WI38 (cell line): ENCODE measurements around the gene ZPR1.

Source experiments
- H3K4me3 ChIP-seq: 2 replicates; pipeline ENCODE4 v1.5.1; 2011; ENCODE audit warnings: low read depth, mild to moderate bottlenecking, control low read depth, low read length
- TF ChIP-seq, protein P1 (sequence below): IDR thresholded peaks from 2 replicates; pipeline ENCODE4 v1.5.1; 2012; ENCODE audit warnings: low read depth, mild to moderate bottlenecking, control low read depth, low read length

Gene ZPR1

DNA sequence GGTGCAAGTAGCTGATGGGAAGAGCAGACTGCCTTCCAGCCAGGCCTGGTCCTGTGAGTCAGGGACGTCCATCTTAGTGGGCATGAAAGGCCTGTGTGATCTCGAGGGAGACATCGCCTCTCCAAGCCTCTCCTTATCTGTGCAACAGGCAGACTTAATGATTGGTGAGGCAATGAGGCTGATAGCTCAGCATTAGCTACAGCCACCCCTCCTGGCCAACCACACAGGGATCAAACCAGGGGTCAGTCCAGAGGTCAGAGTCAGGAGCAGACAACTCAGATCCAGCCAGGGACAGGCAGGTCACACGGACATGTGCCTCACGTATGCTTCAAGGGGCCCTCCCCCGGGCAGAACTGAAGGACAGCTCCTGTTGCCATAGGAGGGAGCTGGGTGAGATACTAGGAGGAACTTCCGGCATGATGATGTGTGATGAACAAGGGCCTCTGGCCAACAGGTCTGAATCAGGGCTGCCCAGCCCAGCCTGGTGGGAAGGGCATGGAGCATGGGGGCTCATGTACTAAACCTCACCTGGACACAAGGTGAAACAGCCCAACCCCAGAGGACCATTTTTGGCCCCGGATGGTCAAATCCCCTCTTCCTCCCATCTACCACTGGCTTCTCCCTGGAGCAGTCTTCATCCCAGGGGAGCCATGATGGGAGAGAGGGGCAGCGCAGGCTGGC is 39.1 kb upstream of the ZPR1 start:
- no peak overlapping the region for H3K4me3 ChIP-seq
- TF ChIP-seq, protein P1, sequence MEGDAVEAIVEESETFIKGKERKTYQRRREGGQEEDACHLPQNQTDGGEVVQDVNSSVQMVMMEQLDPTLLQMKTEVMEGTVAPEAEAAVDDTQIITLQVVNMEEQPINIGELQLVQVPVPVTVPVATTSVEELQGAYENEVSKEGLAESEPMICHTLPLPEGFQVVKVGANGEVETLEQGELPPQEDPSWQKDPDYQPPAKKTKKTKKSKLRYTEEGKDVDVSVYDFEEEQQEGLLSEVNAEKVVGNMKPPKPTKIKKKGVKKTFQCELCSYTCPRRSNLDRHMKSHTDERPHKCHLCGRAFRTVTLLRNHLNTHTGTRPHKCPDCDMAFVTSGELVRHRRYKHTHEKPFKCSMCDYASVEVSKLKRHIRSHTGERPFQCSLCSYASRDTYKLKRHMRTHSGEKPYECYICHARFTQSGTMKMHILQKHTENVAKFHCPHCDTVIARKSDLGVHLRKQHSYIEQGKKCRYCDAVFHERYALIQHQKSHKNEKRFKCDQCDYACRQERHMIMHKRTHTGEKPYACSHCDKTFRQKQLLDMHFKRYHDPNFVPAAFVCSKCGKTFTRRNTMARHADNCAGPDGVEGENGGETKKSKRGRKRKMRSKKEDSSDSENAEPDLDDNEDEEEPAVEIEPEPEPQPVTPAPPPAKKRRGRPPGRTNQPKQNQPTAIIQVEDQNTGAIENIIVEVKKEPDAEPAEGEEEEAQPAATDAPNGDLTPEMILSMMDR = no peak

DNA sequence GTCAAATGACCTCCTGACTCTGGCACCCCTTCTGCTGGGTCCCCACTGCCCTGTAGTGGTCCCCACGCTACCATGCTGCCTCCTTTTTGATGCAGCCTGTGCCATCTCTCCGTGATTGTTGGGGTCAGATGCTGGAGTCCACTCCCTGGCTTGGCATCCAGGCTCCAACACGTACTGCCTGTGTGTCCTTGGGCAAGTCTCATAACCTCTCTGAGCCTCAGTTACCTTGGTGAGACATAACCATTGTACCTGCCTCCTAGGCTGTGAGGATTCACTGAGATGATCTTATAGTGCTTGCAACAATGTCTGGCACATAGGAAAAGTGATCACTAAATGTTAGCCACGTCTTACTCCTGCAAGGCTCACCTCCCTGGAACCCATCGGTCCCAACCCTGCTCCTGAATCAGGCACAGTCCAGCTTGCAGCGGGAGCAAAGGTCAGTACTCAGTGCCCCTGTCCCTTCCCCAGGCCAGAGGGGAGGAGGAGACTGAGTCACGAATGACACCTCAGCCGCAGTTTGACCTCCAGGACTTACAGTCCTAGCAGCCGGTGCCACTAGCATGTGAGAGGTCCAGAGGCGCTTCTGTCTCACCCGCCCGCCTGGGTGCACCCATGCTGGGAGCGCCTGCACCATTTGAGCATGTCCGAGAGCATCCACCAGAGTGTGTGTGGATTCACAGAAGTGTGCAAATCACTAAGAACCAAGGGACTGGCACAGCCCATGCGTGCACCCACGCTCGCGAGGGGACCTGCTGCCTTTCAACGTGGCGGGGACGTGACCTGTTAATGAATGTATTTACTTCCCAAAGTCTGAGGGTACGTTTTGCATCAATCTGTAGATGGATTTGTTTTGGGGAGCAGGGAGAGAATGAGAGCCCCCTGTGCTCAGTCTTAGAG is 38.3 kb upstream of the ZPR1 start:
- TF ChIP-seq, protein P1 = no peak
- H3K4me3 ChIP-seq = no peak overlapping the region

- no peak overlapping the region for H3K4me3 ChIP-seq
- TF ChIP-seq, protein P1 = no peak
Measured at GRCh38 chr11:116825434-116825833, 37.6 kb upstream of the ZPR1 start.

DNA sequence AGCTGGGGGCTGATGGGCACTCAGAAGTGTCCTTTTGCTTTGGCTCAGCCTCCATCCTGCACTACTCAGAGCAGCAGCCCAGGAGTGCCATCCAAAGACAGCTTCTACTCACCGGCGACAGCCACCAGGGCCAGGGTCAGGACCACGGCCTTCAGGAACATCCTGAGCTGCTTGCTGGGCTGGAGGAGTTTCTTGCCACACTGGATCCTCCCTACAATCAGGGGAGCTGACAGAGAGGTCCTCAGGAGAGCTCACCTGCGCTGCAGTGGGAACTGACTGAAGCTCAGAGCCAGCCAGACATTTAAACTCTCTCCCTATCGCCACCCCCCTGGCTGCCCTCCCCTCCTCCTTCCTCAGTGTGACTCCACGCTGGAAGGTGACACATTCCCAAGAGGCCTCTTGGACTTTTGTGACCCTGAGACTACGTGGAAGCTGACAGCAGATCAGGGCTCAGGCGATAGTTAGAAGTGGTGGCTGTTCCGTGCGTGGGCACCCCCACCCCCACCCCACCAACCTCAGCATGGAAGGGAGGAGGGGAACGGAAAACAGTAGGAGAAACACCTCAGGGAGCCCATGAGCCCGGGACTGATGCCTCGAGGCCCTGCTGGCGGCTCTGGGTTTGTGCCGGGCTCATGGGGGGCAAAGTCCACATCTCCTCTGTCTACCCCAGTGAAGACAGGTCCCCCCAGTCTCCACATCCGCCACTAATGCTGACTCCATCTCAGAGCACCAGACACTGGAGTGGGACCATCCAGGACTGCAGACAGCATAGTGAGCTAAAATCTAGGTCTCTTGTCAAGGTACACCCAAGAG is 35.4 kb upstream of the ZPR1 start, which contains the start of gene APOA4:
TSS of gene APOA4 (minus strand) at position 274 of the 813 bp plus-strand sequence. CDS start at position 161, 113 bp downstream.
- TF ChIP-seq, protein P1 = no peak
- H3K4me3 ChIP-seq = no peak within 1 kb of the TSS

DNA sequence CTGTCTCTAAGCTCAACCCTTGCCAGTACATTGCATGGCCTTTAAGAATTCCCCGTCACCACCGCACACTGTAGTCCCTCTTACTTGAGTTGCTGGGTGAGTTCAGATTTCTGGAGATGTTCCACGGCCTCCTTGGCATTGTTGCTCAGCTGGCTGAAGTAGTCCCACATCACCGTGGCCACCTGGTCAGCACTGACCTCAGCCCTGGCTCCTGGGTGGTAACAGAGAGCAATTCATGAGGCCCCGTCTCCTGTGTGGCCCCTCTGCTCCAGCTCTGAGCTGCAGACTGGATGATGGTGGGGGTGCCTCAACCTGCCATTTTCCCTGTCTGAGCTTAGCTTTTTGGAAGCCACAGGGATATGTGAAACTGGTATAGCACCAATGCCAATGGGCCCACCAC is 34.8 kb upstream of the ZPR1 start:
- TF ChIP-seq, protein P1 = no peak
- no peak overlapping the region for H3K4me3 ChIP-seq

- TF ChIP-seq, protein P1 = no peak
- H3K4me3 ChIP-seq = no peak overlapping the region
Measured at GRCh38 chr11:116821050-116821918, 33.5 kb upstream of the ZPR1 start.
